ENCODE data around the gene PLAAT5. TPM values are rescaled to one million over a fixed set of nuclear protein-coding genes. Genes with fewer than 3 reads are reported as not detected.

PLAAT5 gene
- total and polyA plus RNA-seq, 2 of the 4 experiments (the other 2 are of a cell fraction) = not detected

GRCh38 chr11:63537293-63538101 is 46.5 kb upstream of the PLAAT5 start (continued):
- TF ChIP-seq USF2 (IDR thresholded peaks at IDR 0.05; ENCODE audit: low read depth, low read length) (no peak), RFX5 (IDR thresholded peaks at IDR 0.05; ENCODE audit: low read depth, low read length) (no peak), MXI1 (IDR thresholded peaks at IDR 0.05; ENCODE audit: borderline replicate concordance, low read depth, low read length) (no peak)
